HG02840 (cell line): ENCODE measurements around the gene SLC2A13.
"Not testable (repeated sequence)": the region's sequence is repeated elsewhere in the genome, so short reads cannot be mapped to it uniquely, and the experiment has no call there.

Experiments used
- ATAC-seq: cut with Tn5 transposase; IDR thresholded peaks from one replicate; pipeline ENCODE4 v1.9.1; 2021; ENCODE audit warnings: mild to moderate bottlenecking, moderate library complexity, moderate number of reproducible peaks; ENCODE audit not compliant: unreplicated experiment, low FRiP score

Gene SLC2A13

GRCh38 chr12:39777465-39777864, 328.4 kb downstream of the SLC2A13 start:
- no peak for ATAC-seq

- ATAC-seq: no peak
These were observed 332.6 kb downstream of the SLC2A13 start for GRCh38 chr12:39773266-39773665.

- no peak for ATAC-seq
These were observed 333.0 kb downstream of the SLC2A13 start for GRCh38 chr12:39772821-39773259.

- no peak for ATAC-seq
These were observed 334.4 kb downstream of the SLC2A13 start for GRCh38 chr12:39771456-39771855.

GRCh38 chr12:39764944-39765560, 340.8 kb downstream of the SLC2A13 start:
- no peak for ATAC-seq

DNA sequence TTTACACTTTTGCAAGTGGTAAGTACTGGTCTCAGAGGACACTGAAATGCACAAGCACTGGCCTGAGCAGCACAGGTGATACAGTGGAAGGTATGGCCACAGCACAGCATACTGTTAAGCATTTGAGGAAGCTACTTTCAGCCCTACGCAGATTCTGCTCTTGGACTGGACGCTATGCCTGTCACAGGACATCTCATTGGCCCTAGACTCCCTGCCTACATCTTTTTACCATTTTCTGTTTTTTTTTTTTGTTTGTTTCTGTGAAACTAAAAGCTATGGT, 342.1 kb downstream of the SLC2A13 start:
- ATAC-seq: no peak

DNA sequence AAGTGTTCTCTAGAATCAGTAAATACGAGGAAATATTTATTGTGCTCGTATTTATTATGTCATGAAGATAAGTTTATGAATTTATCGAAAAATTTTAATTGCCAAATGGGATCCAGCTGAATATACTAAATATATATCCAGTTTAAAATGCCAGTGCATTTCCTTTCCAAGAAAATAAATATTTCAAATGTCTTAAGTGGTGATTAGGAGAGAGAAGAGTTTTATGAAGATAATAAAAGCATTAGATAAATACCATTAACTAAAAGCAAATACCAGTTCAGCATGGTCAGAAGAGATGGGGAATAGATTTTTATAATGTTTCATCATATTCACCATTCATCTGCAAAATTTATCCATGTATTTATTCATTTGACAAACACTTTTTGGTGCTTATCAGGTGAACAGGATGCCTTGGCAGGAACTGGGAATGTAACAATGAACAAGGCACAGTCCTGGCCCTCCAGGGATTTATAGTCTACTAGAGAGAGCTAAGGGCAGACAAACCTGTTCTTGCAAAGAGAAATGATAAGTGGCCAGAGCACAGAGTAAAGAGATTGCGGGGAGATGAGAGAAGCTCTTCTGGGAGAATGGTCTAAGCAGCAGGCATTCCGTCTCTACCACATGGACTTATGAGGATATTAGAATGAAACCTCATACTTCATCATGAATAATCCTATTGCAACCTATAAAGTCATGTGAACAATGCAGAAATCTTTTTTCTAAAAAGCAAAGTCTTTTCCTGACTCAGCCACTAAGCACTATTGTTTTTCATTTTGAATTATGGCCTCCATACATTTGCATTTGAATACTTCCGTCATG, 342.6 kb downstream of the SLC2A13 start:
- no peak for ATAC-seq

DNA sequence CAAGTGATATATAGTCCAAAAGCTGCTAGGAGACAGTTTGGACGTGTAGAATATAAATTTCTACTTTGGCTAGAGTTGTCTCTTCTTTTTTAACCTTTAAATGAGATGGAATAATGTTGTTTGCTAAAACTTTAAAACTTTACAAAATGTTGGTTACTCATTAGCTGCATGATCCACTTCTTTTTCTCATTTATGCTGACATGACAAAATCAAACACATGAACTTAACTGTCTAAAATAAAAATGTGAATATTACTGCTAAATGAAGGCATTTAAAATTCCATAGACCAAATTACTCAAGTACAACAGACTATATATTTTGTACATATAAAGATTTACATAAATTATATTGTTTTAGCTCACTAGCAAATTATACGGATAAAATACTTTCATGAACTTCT, 350.4 kb downstream of the SLC2A13 start:
- ATAC-seq: no peak

DNA sequence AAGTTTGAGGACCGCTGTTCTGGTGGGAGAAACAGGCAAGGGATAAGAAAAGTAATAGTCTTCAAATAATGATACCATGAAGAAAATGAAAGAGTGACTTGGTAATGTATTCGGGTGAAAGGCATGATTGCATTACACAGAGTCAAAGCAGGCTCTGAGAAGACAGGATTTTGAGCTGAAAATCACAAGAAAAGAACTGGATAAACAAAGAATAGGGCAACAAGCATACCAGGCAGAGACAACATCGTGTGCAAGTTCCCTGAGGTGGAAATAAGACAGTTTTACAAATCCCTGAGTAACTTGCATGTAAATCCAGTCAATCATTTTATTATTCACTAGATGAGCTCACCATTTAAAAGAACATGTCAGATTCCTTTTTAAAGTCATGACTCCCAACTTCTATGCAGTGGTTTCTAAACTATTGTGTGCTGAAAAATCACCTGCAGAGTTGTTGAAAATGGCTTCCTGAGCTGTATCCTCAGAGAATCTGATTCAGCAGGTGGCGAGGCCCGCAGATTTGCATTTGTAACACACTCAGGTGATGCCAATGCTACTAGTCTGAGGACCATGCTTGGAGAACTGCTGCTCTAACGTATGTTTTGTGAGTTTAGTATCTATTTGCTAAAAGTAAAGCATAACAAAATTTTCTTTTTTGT, 353.3 kb downstream of the SLC2A13 start:
- ATAC-seq: no peak

DNA sequence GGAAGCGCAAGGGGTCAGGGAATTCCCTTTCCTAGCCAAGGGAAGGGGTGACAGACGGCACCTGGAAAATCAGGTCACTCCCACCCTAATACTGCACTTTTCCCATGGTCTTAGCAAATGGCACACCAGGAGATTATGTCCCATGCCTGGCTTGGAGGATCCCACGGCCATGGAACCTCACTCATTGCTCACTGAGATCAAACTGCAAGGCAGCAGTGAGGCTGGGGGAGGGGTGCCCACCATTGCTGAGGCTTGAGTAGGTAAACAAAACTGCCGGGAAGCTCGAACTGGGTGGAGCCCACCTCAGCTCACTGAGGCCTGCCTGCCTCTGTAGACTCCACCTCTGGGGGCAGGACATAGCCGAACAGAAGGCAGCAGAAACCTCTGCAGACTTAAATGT, 359.7 kb downstream of the SLC2A13 start:
- ATAC-seq: not testable (repeated sequence)

GRCh38 chr12:39743655-39744054, 362.2 kb downstream of the SLC2A13 start:
- no peak for ATAC-seq

DNA sequence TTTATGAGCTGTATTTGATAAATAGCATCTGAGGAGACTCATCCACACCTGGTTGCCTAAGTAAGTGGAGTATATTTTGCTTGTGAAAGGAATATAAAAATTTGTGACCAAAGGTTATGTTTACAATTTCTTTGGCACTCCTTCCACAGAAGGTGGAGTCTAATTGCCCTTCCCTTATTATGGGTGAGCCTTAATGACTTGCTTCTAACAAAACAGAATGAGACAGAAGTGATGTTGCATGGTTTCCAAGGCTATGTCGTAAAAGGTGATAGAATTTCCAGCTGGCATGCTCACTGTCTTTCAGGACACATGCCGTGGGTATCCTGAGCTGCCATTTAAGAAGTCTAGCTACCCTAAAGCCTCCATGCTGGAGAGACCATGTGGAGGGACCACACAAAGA, 369.5 kb downstream of the SLC2A13 start:
- no peak for ATAC-seq

- ATAC-seq: no peak
These were observed 382.1 kb downstream of the SLC2A13 start for GRCh38 chr12:39723831-39724230.

DNA sequence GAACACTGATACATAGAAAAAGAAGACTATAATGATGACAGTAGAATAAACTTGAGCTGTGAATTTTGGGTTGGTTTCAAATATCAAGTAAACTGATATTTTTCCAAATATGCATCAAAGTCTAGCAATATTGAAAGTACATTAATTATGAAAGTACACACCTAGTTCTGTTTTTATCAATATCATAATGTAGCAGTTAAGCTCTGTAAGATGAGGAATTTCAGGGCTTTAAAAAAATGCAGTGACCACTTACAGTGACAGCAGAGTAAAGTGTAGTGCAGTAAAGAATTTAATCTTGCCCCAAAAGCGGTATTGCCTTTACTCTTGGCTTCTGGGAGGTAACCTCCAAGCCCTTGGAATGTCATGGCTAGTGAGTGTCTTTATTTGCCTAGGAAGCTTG, 383.4 kb downstream of the SLC2A13 start:
- no peak for ATAC-seq

DNA sequence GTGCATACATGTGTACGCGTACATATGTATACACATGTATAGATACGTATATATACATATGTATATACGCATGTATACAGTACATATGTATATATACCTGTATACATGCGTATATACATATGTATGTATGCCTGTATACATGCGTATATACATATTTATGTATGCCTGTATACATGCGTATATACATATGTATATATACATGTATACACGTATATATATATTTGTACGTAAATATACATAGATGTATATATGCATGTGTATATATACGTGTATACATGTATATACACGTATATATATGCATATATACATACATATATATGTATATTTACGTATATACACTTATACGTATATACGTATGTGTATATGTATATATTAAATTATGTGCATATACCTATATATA, 392.3 kb downstream of the SLC2A13 start:
- no peak for ATAC-seq

GRCh38 chr12:39712334-39712733, 393.5 kb downstream of the SLC2A13 start:
- no peak for ATAC-seq
